DOHH2 (cell line): ENCODE results near the gene KIAA0513.

Experiments used
- H3F3A ChIP-seq: fragments of 200-600 bp; sonication (generic), shearing (Covaris generic); 2 replicates; pipeline ENCODE4 v1.6.0; 2016; ENCODE audit warnings: antibody characterized with exemption, mild to moderate bottlenecking; ENCODE audit not compliant: control insufficient read depth, insufficient read depth
- H3K27ac ChIP-seq: fragments of 200-600 bp; sonication (generic); 2 replicates; pipeline ENCODE4 v1.5.1; 2014; ENCODE audit warnings: low read depth, mild to moderate bottlenecking, low read length, moderate library complexity
- H3K27me3 ChIP-seq: fragments of 200-600 bp; sonication (generic); 2 replicates; pipeline ENCODE4 v1.6.1; 2014; ENCODE audit warnings: mild to moderate bottlenecking, low read length, mixed read lengths; ENCODE audit not compliant: control insufficient read depth
- H3K36me3 ChIP-seq: fragments of 200-600 bp; sonication (generic); 2 replicates; pipeline ENCODE4 v1.6.1; 2014; ENCODE audit warnings: mild to moderate bottlenecking, low read length, moderate library complexity, mixed read lengths; ENCODE audit not compliant: control insufficient read depth
- H3K4me1 ChIP-seq: fragments of 200-600 bp; sonication (generic); 2 replicates; pipeline ENCODE4 v1.6.1; 2014; ENCODE audit warnings: mild to moderate bottlenecking, low read length, mixed read lengths; ENCODE audit not compliant: control insufficient read depth
- H3K4me2 ChIP-seq: fragments of 200-600 bp; sonication (generic); 2 replicates; pipeline ENCODE4 v1.6.0; 2014; ENCODE audit warnings: mild to moderate bottlenecking, low read length, moderate library complexity
- H3K4me3 ChIP-seq: fragments of 200-600 bp; sonication (generic); 2 replicates; pipeline ENCODE4 v1.5.1; 2014; ENCODE audit warnings: mild to moderate bottlenecking, low read length, mixed read lengths
- H3K79me2 ChIP-seq: fragments of 200-600 bp; sonication (generic); 2 replicates; pipeline ENCODE4 v1.6.1; 2014; ENCODE audit warnings: mild to moderate bottlenecking, low read length, mixed read lengths; ENCODE audit not compliant: control insufficient read depth
- H3K9me2 ChIP-seq: fragments of 200-600 bp; sonication (generic); replicated peaks from 2 replicates; pipeline ENCODE4 v1.6.1; 2014; ENCODE audit warnings: mild to moderate bottlenecking, low read length, mixed read lengths; ENCODE audit not compliant: control insufficient read depth
- H3K9me3 ChIP-seq: fragments of 200-600 bp; sonication (generic); 2 replicates; pipeline ENCODE4 v1.6.1; 2014; ENCODE audit warnings: antibody characterized with exemption, low read length, mixed read lengths; ENCODE audit not compliant: control insufficient read depth, insufficient read depth
- H4K20me1 ChIP-seq: fragments of 200-600 bp; sonication (generic); 2 replicates; pipeline ENCODE4 v1.6.0; 2014; ENCODE audit warnings: low read depth, mild to moderate bottlenecking, antibody characterized with exemption, low read length, moderate library complexity; ENCODE audit not compliant: control insufficient read depth, insufficient read depth
- EZH2phosphoT487 ChIP-seq: fragments of 200-600 bp; sonication (generic); IDR thresholded peaks from 2 replicates; pipeline ENCODE4 v1.6.1; 2017; ENCODE audit warnings: borderline replicate concordance, mild to moderate bottlenecking, antibody characterized with exemption, low read length, moderate library complexity, mixed read lengths
- TF ChIP-seq, protein P1 (sequence below): fragments of 200-600 bp; sonication (generic); IDR thresholded peaks from one replicate; pipeline ENCODE4 v1.5.1; 2014; ENCODE audit warnings: antibody characterized with exemption, mild to moderate bottlenecking, low read depth, low read length; ENCODE audit not compliant: poor library complexity, severe bottlenecking

KIAA0513 gene

DNA sequence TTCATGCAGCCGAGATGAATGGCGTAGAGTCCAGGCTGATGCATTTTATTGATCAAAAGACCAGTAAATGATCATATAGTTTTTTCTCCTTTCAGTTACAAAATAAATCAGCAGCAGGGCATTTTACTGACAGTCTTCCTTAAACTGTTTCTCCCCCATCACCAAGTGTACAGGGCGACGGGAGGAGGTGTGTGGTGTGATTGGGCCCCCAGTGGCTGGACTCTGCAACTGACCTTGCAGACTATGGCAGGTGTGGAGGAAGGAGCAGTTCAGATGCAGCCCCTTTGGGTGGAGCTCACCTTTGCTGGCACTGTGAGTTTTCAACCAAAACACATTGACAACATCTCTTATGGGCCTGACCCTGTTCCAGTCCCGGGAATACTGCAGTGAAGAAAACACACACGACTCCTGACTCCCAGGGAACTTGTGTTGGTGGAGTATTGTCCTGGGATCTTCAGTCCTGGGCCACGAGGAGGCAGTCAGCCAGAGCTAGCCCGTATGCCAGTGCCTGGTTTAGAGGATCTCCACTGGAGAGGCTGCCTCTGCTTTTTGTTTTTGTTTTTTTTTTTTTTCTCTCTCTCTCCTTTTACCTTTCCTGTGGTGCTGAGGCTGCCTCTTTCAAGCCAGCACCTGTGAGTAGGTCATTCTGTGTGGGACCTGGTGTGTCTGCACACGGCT lies 29.8 kb downstream of the KIAA0513 start:
- Histone ChIP-seq H3K9me2 (no peaks in the 10 kb centered on the region), H3K4me1 (peaks cover 6% of the 10 kb centered on the region), H3K27me3 (peaks cover 30% of the 10 kb centered on the region), H3K36me3 (no peaks in the 10 kb centered on the region), H3K4me3 (no peak overlapping the region), H3K27ac (no peak overlapping the region), H3K4me2 (no peak overlapping the region), H4K20me1 (no peaks in the 10 kb centered on the region), H3F3A (no peaks in the 10 kb centered on the region), H3K79me2 (no peaks in the 10 kb centered on the region), H3K9me3 (no peaks in the 10 kb centered on the region)
- no peak for TF ChIP-seq EZH2phosphoT487
- TF ChIP-seq, protein P1, sequence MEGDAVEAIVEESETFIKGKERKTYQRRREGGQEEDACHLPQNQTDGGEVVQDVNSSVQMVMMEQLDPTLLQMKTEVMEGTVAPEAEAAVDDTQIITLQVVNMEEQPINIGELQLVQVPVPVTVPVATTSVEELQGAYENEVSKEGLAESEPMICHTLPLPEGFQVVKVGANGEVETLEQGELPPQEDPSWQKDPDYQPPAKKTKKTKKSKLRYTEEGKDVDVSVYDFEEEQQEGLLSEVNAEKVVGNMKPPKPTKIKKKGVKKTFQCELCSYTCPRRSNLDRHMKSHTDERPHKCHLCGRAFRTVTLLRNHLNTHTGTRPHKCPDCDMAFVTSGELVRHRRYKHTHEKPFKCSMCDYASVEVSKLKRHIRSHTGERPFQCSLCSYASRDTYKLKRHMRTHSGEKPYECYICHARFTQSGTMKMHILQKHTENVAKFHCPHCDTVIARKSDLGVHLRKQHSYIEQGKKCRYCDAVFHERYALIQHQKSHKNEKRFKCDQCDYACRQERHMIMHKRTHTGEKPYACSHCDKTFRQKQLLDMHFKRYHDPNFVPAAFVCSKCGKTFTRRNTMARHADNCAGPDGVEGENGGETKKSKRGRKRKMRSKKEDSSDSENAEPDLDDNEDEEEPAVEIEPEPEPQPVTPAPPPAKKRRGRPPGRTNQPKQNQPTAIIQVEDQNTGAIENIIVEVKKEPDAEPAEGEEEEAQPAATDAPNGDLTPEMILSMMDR: peak; percentile 20

DNA sequence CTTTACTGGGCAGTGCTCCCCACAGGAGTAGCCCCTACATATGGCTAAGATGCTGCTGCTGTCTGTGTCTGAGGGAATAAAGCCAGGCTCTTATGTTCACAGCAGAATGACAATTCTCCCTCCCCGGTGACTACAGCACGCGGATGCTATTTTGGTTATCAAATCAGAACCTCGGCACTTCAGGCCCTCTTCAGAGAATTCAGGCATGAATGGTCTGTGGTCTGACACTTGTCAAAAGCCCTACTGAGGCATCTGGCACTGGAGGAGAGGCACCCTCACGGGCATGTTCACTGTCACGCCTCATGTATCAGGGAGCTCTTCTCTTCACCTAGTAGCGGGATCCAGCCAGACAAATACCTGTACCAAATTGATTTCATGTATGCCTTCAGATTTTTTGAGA lies 30.4 kb downstream of the KIAA0513 start:
- Histone ChIP-seq H3K27me3 (peaks cover 30% of the 10 kb centered on the region), H3K36me3 (no peaks in the 10 kb centered on the region), H3K9me2 (no peaks in the 10 kb centered on the region), H3F3A (no peaks in the 10 kb centered on the region), H3K4me1 (peaks cover 6% of the 10 kb centered on the region), H3K27ac (no peak overlapping the region), H3K79me2 (no peaks in the 10 kb centered on the region), H3K4me2 (no peak overlapping the region), H3K4me3 (no peak overlapping the region), H4K20me1 (no peaks in the 10 kb centered on the region), H3K9me3 (no peaks in the 10 kb centered on the region)
- TF ChIP-seq, protein P1: no peak
- no peak for TF ChIP-seq EZH2phosphoT487

DNA sequence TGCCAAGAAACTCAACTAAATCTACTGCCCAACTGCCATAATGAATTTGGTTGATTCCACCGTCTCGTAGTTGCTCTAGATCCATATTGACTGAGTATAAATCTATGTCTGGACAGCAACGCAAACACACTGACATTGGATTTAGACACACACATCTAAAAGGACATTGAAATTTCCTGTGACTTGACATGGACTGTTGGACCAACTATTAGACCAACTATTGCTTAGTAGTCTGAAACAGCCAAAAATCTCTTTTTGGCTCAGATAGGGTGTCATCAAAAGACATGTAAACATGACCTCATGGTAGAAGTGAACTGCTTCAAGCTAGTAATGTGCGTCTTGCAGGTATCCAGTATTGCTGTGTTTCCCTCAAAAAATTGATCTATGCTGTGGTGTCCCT lies 31.3 kb downstream of the KIAA0513 start:
- Histone ChIP-seq H3K27me3 (peaks cover 30% of the 10 kb centered on the region), H3K9me3 (no peaks in the 10 kb centered on the region), H3K36me3 (no peaks in the 10 kb centered on the region), H3K4me2 (no peak overlapping the region), H3K4me1 (peaks cover 6% of the 10 kb centered on the region), H4K20me1 (no peaks in the 10 kb centered on the region), H3F3A (no peaks in the 10 kb centered on the region), H3K27ac (no peak overlapping the region), H3K4me3 (no peak overlapping the region), H3K79me2 (no peaks in the 10 kb centered on the region), H3K9me2 (no peaks in the 10 kb centered on the region)
- TF ChIP-seq, protein P1: no peak
- no peak for TF ChIP-seq EZH2phosphoT487
